NCI-H2107 (cell line): ENCODE data around the gene HOXC4.

Source experiments
- DNase-seq: peaks from one replicate; lab custom pipeline; 2025; lab: John Stamatoyannopoulos, UW

HOXC4 gene

GRCh38 chr12:54053751-54054741 is at the start of gene HOXC4:
HOXC4 (plus strand) TSS chr12:54053835; CDS start chr12:54053923, 88 bp downstream.
- no peak for DNase-seq

- DNase-seq: no peak
Observed at GRCh38 chr12:54004063-54004840, 49.4 kb upstream of the HOXC4 start.

GRCh38 chr12:54004841-54005530 is 48.6 kb upstream of the HOXC4 start:
- no peak for DNase-seq

DNA sequence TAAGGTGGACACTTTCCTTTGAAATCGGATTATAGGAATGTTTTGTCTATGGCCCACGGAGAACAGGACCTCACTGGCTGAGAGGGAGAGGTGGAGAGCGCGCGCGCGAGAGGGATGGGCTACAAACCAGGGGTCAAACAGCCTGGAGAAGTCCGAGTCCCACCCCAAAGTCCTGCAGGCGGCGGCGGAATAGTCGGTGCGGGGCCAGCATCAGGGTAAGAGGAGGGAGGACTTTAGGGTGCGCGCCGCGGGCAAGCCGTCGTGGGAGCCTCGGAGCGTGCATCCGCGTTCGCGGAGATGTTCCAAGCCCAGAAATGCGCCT is 48.1 kb upstream of the HOXC4 start:
- no peak for DNase-seq

GRCh38 chr12:54005853-54006558 is 47.6 kb upstream of the HOXC4 start:
- DNase-seq: peak; percentile 56

- DNase-seq: no peak
Observed at GRCh38 chr12:54006559-54007220, 46.9 kb upstream of the HOXC4 start.

DNA sequence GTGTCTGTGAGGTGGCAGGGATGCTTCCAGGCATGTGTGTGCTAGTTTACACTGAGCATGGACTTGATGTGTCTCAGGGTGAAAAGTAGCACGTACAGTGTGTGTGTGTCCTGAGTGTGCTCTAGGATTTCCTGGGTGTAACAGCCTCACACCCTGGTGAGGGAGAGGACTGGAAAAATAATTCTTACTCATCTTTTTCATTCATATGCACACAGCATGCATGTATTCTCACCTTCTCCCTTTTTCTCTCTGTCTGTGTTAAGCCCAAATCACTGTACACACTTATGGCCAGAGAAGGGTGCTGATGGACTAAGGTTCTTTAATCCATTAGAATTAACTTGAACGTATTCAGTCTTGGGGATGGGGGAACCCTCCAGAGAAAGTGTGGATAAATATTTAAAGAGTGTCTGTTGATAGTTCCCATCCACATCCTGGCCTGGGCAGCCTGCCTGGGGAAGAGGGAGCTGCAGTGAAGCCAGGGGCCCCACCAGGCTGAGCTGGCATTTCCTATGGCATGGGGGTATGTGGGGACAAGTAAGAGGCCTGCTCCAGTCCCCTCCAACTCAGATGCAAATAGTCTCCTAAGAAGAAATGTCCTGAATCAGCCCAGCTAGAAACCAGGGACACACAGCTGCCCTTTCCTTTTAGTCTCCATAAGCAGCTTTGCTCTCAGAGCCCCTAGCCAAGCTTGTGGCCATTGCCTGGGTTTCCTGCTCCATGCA is 45.9 kb upstream of the HOXC4 start:
- DNase-seq: no peak

- no peak for DNase-seq
Observed at GRCh38 chr12:54008260-54008552, 45.4 kb upstream of the HOXC4 start.

- DNase-seq: no peak
Observed at GRCh38 chr12:54009171-54010052, 44.2 kb upstream of the HOXC4 start.

- DNase-seq: no peak
Observed at GRCh38 chr12:54010053-54010971, 43.3 kb upstream of the HOXC4 start.

DNA sequence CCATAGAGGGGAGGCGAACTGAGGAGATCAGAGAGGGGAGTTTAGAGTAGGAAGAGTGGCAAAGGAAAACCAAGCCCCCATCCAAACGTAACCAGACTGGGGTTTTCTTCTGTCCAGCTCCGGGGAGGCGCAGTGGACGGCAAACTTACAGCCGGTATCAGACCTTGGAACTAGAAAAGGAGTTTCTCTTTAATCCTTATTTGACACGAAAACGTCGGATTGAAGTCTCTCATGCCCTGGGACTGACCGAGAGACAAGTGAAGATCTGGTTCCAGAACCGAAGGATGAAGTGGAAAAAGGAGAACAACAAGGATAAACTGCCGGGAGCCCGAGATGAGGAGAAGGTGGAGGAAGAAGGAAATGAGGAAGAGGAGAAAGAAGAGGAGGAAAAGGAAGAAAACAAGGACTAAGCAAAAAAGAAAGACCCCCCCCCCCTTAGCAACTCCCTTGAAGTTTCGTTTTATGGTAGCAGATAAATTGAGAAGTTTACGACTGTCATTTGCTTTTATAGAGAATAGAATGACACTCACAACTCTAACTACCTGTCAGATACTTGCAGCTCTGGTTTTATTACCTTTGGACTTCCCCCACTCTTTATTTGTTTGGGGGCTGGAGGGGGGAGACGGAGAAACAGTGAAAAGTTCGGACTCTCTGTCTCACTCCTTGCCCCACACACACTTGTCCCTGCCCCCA is 42.5 kb upstream of the HOXC4 start:
- DNase-seq: no peak

GRCh38 chr12:54011665-54012532 is 41.7 kb upstream of the HOXC4 start:
- no peak for DNase-seq

DNA sequence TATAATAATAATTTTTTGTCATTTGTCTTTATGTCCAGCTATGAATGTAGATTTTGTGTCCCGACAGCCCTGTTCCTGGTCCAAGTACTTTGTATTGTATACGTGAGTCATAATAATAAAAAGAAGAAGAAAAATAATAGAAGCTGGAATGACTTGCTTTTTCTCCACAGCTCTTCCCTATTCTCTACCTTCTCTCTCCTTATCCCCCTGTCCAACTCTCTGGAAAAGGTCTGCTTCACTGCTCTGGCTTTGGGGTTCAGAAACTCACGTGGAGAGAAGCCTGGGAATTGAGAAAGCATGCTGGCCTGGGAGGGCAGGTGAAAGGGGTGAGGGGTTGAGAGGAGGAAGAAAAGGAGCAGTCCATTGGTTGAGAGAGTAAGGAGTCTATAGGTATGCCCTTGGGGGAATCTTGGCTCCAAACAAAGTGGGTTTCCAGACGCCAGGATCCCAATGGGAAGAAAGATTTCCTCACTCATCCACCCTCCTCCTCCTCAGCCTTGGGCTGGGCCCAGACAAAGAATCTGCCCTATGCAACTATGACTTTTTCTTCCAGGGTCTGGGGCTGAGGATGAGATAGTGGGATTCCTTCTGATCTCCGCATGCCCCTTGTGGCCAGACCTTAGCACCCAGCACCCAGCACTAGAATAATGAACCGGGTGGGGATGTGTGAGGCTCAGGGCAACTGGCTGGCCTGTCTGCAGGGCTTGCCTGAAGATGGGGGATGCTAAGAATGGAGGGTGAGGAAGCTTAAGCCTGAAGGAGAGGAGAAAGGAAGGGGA is 40.8 kb upstream of the HOXC4 start:
- DNase-seq: no peak

DNA sequence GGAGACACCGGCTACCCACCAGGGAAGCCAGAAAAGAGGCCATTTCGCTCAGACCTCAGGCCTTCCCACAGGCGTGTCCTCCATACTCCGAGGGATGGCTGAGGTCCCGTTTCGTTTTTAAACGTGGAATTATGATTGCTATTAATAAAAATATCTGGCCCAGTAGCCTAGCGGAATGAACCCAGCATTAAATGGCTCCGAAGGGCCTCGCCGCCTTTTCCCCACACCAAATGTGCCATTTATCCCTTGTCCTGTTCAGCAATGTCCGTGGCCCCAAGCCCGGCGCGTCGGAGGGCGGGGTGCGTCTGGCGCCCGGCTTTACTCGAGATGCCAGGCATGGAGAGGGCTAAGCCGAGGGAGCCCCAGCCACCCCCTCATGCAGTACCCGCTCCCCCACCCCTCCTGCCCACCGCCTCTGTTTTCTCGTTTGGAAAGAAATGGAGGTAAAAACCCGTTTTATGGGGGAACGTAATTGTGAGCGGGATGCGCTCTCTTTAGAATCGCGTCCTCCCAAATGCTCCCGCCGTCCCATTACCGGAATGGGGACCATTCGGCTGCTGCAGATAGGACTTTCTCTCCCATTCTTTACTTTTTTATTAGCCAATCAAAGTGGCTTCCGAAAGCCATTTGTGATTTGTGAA is 39.1 kb upstream of the HOXC4 start:
- no peak for DNase-seq

- DNase-seq: no peak
Observed at GRCh38 chr12:54015018-54015931, 38.4 kb upstream of the HOXC4 start.
